ENCODE measurements around the gene GBX2.

Gene GBX2

DNA sequence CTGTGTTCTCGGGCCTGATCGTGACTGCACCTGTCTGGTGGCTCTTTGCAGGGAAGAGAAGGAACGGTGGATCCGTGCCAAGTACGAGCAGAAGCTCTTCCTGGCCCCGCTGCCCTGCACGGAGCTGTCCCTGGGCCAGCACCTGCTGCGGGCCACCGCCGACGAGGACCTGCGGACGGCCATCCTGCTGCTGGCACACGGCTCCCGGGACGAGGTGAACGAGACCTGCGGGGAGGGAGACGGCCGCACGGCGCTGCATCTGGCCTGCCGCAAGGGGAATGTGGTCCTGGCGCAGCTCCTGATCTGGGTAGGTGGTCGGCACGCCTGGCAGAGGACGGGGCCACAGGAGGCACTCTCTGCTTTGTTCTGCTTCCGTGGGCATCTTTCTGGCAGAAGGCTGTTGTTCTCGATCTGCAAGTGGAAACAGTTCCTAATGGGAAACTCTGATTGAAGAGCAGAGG, 48.0 kb downstream of the GBX2 start:
- TF ChIP-seq, protein P1, sequence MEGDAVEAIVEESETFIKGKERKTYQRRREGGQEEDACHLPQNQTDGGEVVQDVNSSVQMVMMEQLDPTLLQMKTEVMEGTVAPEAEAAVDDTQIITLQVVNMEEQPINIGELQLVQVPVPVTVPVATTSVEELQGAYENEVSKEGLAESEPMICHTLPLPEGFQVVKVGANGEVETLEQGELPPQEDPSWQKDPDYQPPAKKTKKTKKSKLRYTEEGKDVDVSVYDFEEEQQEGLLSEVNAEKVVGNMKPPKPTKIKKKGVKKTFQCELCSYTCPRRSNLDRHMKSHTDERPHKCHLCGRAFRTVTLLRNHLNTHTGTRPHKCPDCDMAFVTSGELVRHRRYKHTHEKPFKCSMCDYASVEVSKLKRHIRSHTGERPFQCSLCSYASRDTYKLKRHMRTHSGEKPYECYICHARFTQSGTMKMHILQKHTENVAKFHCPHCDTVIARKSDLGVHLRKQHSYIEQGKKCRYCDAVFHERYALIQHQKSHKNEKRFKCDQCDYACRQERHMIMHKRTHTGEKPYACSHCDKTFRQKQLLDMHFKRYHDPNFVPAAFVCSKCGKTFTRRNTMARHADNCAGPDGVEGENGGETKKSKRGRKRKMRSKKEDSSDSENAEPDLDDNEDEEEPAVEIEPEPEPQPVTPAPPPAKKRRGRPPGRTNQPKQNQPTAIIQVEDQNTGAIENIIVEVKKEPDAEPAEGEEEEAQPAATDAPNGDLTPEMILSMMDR (IDR thresholded peaks at IDR 0.05; ENCODE audit: borderline replicate concordance, extremely low read depth, low read length, poor library complexity, severe bottlenecking) = no peak
- no peak for TF ChIP-seq EZH2 (IDR thresholded peaks at IDR 0.05; ENCODE audit: borderline replicate concordance, low read depth, low read length, severe bottlenecking)
- Histone ChIP-seq H3K9ac (ENCODE audit: low read depth, low read length) (no peak overlapping the region), H3K4me3 (ENCODE audit: low read depth in 1 of 2, low read length in 2 of 2) (no peak overlapping the region), H3K9me3 (ENCODE audit: insufficient read depth, low read length, severe bottlenecking) (no peaks in the 10 kb centered on the region), H3K4me2 (ENCODE audit: insufficient read depth, low read length) (no peak overlapping the region), H3K4me1 (ENCODE audit: insufficient read depth, low read length) (no peaks in the 10 kb centered on the region), H2AFZ (ENCODE audit: low read depth, low read length) (no peak overlapping the region), H3K79me2 (ENCODE audit: insufficient read depth, low read length) (no peaks in the 10 kb centered on the region), H4K20me1 (ENCODE audit: insufficient read depth, low read length) (no peaks in the 10 kb centered on the region), H3K36me3 (ENCODE audit: insufficient read depth, low read length) (no peaks in the 10 kb centered on the region; the same call in 1 of the 2 replicates), H3K27ac (ENCODE audit: low read length) (no peak overlapping the region), H3K27me3 (ENCODE audit: insufficient read depth, low read length, poor library complexity) (no peaks in the 10 kb centered on the region)
- DNase-seq = no peak
- ATAC-seq (ENCODE audit: insufficient read depth, low read depth) = no peak

DNA sequence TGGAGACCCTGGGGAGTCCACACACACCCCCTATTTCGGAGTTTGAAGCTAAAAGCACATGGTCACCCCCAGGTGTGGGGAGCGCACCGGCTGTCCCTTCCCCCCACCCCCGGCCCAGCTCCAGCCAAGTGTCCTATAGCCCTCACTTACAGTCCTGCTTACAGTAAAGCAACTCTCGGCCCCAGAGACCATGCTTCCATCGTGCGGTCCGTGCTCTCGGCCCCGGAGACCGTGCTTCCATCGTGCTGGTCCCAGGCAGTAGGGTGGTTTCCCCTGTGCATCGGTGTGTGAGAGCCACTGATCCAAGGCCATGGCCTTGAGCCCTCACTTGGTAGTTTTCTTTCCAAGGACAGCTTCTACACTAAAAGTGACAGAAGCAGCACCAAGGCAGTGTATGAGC, 48.7 kb downstream of the GBX2 start:
- H3K9ac ChIP-seq (ENCODE audit: low read depth, low read length) = no peak overlapping the region
- no peaks in the 10 kb centered on the region for H3K9me3 ChIP-seq (ENCODE audit: insufficient read depth, low read length, severe bottlenecking)
- no peak overlapping the region for H3K4me3 ChIP-seq (ENCODE audit: low read depth in 1 of 2, low read length in 2 of 2)
- no peak overlapping the region for H3K27ac ChIP-seq (ENCODE audit: low read length)
- no peaks in the 10 kb centered on the region for H3K27me3 ChIP-seq (ENCODE audit: insufficient read depth, low read length, poor library complexity)
- no peaks in the 10 kb centered on the region; the same call in 1 of the 2 replicates for H4K20me1 ChIP-seq (ENCODE audit: insufficient read depth, low read length)
- no peak overlapping the region for H2AFZ ChIP-seq (ENCODE audit: low read depth, low read length)
- H3K4me2 ChIP-seq (ENCODE audit: insufficient read depth, low read length) = no peak overlapping the region
- no peak for ATAC-seq (ENCODE audit: insufficient read depth, low read depth)
- no peaks in the 10 kb centered on the region for H3K79me2 ChIP-seq (ENCODE audit: insufficient read depth, low read length)
- DNase-seq = no peak
- H3K4me1 ChIP-seq (ENCODE audit: insufficient read depth, low read length) = no peaks in the 10 kb centered on the region
- no peak for TF ChIP-seq EZH2 (IDR thresholded peaks at IDR 0.05; ENCODE audit: borderline replicate concordance, low read depth, low read length, severe bottlenecking)
- TF ChIP-seq, protein P1 (IDR thresholded peaks at IDR 0.05; ENCODE audit: borderline replicate concordance, extremely low read depth, low read length, poor library complexity, severe bottlenecking) = no peak
- H3K36me3 ChIP-seq (ENCODE audit: insufficient read depth, low read length) = no peaks in the 10 kb centered on the region; the same call in 1 of the 2 replicates

DNA sequence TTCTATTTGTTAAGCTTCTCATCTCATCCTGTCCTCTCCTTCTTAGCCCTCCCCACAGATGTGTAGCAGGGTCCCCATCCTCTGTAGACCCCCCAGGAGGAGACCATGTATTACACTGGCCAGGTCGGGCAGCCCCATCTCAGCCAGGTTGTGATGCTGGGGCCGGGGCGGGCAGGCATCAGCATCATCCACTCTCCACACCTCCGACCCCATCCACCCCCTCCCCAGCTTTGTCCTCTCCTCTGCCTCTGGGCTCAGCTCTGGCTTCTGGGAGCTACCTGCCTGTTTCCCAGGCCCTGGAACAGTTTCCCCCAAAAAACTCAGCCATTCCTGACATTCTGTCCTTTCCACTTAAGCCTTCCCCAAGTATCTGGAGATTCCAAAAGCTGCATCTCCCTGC, 49.2 kb downstream of the GBX2 start:
- no peaks in the 10 kb centered on the region for H3K9me3 ChIP-seq (ENCODE audit: insufficient read depth, low read length, severe bottlenecking)
- H3K79me2 ChIP-seq (ENCODE audit: insufficient read depth, low read length) = no peaks in the 10 kb centered on the region
- DNase-seq = no peak
- H3K36me3 ChIP-seq (ENCODE audit: insufficient read depth, low read length) = no peaks in the 10 kb centered on the region; the same call in 1 of the 2 replicates
- TF ChIP-seq, protein P1 (IDR thresholded peaks at IDR 0.05; ENCODE audit: borderline replicate concordance, extremely low read depth, low read length, poor library complexity, severe bottlenecking) = no peak
- TF ChIP-seq EZH2 (IDR thresholded peaks at IDR 0.05; ENCODE audit: borderline replicate concordance, low read depth, low read length, severe bottlenecking) = no peak
- no peak overlapping the region for H3K4me3 ChIP-seq (ENCODE audit: low read depth in 1 of 2, low read length in 2 of 2)
- no peak overlapping the region for H3K4me2 ChIP-seq (ENCODE audit: insufficient read depth, low read length)
- no peaks in the 10 kb centered on the region for H3K4me1 ChIP-seq (ENCODE audit: insufficient read depth, low read length)
- H4K20me1 ChIP-seq (ENCODE audit: insufficient read depth, low read length) = no peaks in the 10 kb centered on the region; the same call in 1 of the 2 replicates
- H3K27me3 ChIP-seq (ENCODE audit: insufficient read depth, low read length, poor library complexity) = no peaks in the 10 kb centered on the region
- no peak overlapping the region for H2AFZ ChIP-seq (ENCODE audit: low read depth, low read length)
- no peak overlapping the region for H3K9ac ChIP-seq (ENCODE audit: low read depth, low read length)
- no peak overlapping the region for H3K27ac ChIP-seq (ENCODE audit: low read length)
- ATAC-seq (ENCODE audit: insufficient read depth, low read depth) = no peak

All from DND-41 (cell line).